GM12864 (cell line): ENCODE measurements around the gene SLBP.

Experiments used
- DNase-seq: peaks from one replicate; pipeline ENCODE4 v3.0.0-alpha.2; 2011; ENCODE audit warnings: low read depth
- H3K4me3 ChIP-seq: 2 replicates; pipeline ENCODE4 v1.5.1; 2011; ENCODE audit warnings: mild to moderate bottlenecking, low read depth, low read length, control low read depth
- TF ChIP-seq, protein P1 (sequence below): IDR thresholded peaks from 2 replicates; pipeline ENCODE4 v1.5.1; 2011; ENCODE audit warnings: low read depth, mild to moderate bottlenecking, moderate library complexity, low read length, control low read depth, inconsistent platforms; ENCODE audit errors: missing control alignments

SLBP gene

DNA sequence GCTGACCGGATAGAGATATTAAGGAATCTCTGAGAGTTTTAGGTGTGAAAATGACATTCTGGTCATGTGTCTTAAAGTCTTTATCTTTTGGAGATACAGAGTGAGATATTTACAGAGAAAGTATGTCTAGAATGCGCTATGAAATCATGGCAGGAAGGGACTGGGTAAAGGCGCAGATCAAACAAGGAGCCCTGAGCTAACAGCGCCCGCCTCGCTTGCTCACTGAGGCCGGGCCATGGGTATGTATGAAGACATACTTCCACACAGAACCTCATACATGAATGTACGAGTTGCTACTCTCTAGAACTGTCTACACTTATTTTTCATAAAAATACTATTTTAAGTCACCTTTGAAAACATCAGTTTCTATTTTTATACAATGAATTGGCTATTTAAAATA is 48.0 kb downstream of the SLBP start:
- H3K4me3 ChIP-seq = no peak overlapping the region
- TF ChIP-seq, protein P1, sequence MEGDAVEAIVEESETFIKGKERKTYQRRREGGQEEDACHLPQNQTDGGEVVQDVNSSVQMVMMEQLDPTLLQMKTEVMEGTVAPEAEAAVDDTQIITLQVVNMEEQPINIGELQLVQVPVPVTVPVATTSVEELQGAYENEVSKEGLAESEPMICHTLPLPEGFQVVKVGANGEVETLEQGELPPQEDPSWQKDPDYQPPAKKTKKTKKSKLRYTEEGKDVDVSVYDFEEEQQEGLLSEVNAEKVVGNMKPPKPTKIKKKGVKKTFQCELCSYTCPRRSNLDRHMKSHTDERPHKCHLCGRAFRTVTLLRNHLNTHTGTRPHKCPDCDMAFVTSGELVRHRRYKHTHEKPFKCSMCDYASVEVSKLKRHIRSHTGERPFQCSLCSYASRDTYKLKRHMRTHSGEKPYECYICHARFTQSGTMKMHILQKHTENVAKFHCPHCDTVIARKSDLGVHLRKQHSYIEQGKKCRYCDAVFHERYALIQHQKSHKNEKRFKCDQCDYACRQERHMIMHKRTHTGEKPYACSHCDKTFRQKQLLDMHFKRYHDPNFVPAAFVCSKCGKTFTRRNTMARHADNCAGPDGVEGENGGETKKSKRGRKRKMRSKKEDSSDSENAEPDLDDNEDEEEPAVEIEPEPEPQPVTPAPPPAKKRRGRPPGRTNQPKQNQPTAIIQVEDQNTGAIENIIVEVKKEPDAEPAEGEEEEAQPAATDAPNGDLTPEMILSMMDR = no peak
- no peak for DNase-seq

GRCh38 chr4:1663549-1663948 is 48.6 kb downstream of the SLBP start:
- H3K4me3 ChIP-seq = no peak overlapping the region
- TF ChIP-seq, protein P1 = no peak
- no peak for DNase-seq

GRCh38 chr4:1661695-1662094 is 50.4 kb downstream of the SLBP start:
- TF ChIP-seq, protein P1 = no peak
- no peak for DNase-seq
- H3K4me3 ChIP-seq = no peak overlapping the region

- DNase-seq = no peak
- H3K4me3 ChIP-seq = no peak overlapping the region
- TF ChIP-seq, protein P1 = no peak
Measured at GRCh38 chr4:1660948-1661677, 51.0 kb downstream of the SLBP start.

GRCh38 chr4:1659104-1660043 is 52.7 kb downstream of the SLBP start:
- DNase-seq = no peak
- TF ChIP-seq, protein P1 = no peak

GRCh38 chr4:1658581-1658980 is 53.5 kb downstream of the SLBP start:
- DNase-seq = no peak
- no peak overlapping the region for H3K4me3 ChIP-seq
- TF ChIP-seq, protein P1 = no peak

More at GRCh38 chr4:1659104-1660043, 52.7 kb downstream of the SLBP start:
- no peak overlapping the region for H3K4me3 ChIP-seq
